WERI-Rb-1 (cell line): ENCODE results near the gene GPC3.

Source experiments
- DNase-seq: peaks from one replicate; pipeline ENCODE4 v3.0.0-alpha.2; 2020
- H3K27ac ChIP-seq: fragments of 250-450 bp; sonication (Bioruptor Pico); 2 replicates; pipeline ENCODE4 v1.5.1; 2020; ENCODE audit warnings: mild to moderate bottlenecking, moderate library complexity
- H3K27me3 ChIP-seq: fragments of 250-450 bp; sonication (Bioruptor Pico); 2 replicates; pipeline ENCODE4 v1.5.1; 2021; ENCODE audit warnings: mild to moderate bottlenecking, low read depth, moderate library complexity; ENCODE audit not compliant: insufficient read depth, severe bottlenecking
- H3K36me3 ChIP-seq: fragments of 250-450 bp; sonication (Bioruptor Pico); 2 replicates; pipeline ENCODE4 v1.5.1; 2020; ENCODE audit warnings: mild to moderate bottlenecking, moderate library complexity
- H3K4me3 ChIP-seq: 2 replicates; pipeline ENCODE4 v1.5.1; 2011; ENCODE audit warnings: low read depth, mild to moderate bottlenecking, control low read depth, low read length
- H3K9me3 ChIP-seq: fragments of 250-450 bp; sonication (Bioruptor Pico); 2 replicates; pipeline ENCODE4 v1.5.1; 2021; ENCODE audit warnings: mild to moderate bottlenecking, moderate library complexity; ENCODE audit not compliant: severe bottlenecking
- TF ChIP-seq, protein P1 (sequence below): IDR thresholded peaks from 2 replicates; pipeline ENCODE4 v1.5.1; 2011; ENCODE audit warnings: low read depth, mild to moderate bottlenecking, control low read depth, inconsistent platforms, low read length

Gene GPC3

DNA sequence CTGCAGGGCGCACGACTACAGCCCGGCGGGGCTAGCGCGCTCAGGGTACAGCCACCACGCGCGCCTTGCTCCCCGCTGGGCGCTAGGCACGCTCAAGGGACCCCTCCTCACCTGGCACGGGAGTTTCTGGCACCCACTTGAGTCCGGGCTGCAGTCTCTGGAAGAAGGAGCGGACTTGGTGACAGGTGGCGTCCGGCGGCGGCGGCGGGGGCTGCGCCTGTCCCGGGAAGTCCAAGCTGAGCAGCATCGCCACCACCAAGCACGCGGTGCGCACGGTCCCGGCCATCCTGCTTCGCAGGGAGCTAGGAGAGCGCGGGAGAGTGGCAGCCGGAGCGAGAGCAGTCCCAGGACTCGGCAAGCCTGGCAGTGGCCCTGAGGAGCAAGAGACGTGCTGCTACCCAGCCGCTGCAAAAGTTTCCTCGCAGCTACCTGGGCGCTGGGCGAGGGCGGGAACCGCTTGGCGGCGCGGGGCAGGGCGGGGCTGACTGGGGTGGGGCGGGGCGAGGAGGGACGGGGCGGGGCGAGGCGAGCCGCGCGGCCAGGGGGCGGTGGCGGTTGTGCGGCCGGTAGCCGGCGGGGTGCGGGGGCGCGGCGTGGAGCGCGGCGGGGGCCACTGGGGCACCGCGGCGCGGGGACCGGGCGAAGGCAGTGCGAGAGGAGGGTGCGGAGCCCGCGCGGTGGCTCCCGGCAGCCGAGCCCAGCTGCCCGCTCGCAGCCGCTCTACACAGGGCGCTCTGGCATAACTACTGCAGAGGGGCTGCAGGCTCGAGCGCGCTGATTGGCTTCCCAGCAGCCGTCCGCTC lies at the start of gene GPC3:
TSS of gene GPC3 (minus strand) at position 431 of the 803 bp plus-strand sequence.
- Histone ChIP-seq H3K27ac (no peak within 1 kb of the TSS), H3K36me3 (no peaks in the 10 kb centered on the region), H3K9me3 (no peaks in the 10 kb centered on the region), H3K27me3 (peaks cover 71% of the 10 kb centered on the region), H3K4me3 (no peak within 1 kb of the TSS)
- TF ChIP-seq, protein P1, sequence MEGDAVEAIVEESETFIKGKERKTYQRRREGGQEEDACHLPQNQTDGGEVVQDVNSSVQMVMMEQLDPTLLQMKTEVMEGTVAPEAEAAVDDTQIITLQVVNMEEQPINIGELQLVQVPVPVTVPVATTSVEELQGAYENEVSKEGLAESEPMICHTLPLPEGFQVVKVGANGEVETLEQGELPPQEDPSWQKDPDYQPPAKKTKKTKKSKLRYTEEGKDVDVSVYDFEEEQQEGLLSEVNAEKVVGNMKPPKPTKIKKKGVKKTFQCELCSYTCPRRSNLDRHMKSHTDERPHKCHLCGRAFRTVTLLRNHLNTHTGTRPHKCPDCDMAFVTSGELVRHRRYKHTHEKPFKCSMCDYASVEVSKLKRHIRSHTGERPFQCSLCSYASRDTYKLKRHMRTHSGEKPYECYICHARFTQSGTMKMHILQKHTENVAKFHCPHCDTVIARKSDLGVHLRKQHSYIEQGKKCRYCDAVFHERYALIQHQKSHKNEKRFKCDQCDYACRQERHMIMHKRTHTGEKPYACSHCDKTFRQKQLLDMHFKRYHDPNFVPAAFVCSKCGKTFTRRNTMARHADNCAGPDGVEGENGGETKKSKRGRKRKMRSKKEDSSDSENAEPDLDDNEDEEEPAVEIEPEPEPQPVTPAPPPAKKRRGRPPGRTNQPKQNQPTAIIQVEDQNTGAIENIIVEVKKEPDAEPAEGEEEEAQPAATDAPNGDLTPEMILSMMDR: no peak
- DNase-seq: no peak

DNA sequence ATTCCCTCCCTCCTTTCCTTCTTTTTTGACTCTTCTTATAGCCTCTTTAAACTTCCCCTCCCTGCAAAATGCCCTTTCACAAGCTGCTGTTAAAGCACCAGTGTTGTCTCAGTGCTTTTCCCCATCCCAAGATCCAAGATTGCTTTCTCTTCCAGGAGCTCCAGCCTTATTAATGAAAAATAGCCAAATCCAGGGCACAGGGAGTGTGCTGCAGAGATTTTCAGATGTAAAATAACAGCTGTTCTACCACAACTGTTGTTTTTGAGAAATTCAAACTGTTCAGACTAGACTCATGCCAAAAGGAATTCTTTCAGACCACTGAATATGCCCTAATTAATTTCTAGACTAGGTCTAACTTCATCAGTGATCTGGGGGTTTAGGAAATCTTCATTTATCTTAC lies 47.0 kb upstream of the GPC3 start:
- H3K4me3 ChIP-seq: no peak overlapping the region
- H3K36me3 ChIP-seq: no peaks in the 10 kb centered on the region
- DNase-seq: no peak
- H3K27ac ChIP-seq: no peak overlapping the region
- peaks cover 17% of the 10 kb centered on the region for H3K27me3 ChIP-seq
- TF ChIP-seq, protein P1: no peak
- H3K9me3 ChIP-seq: no peaks in the 10 kb centered on the region

DNA sequence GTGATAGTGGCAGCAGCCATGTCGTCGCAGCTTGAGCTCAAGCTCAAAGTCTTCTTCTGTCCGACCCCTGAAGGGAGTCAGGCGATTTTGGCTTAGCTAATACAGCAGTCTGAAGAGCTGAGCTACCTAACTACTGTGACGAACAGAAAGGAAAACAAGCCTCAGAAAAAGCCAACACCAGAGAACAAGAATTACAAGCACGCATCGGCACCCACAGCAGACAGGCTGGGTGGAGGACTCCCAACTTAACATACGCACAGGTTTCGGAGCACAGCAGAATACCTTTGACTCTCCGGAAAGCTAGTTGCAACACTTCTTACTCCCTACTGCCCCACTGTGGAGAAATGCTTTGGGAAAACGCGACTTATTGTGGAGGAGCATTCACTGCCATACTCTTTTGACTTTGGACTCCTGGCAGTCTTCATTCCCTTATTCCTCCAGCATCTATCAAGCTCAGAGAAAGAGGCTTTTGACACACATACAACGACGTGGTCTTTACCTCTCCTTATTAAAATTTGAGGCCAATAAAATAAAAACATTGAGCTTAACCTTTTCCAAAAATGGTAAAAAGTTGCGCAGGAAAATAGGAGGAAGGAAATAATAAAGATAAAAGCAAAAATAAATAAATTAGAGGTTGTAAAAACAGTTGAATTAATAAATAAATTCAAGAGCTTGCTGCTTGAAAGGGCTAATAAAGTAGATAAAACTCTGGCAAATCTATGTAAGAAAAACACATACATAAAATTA lies 41.3 kb upstream of the GPC3 start:
- Histone ChIP-seq H3K4me3 (no peak overlapping the region), H3K27ac (no peak overlapping the region), H3K9me3 (no peaks in the 10 kb centered on the region), H3K36me3 (no peaks in the 10 kb centered on the region), H3K27me3 (peaks cover 28% of the 10 kb centered on the region)
- TF ChIP-seq, protein P1: peak; percentile 42
- DNase-seq: peak; percentile 15

DNA sequence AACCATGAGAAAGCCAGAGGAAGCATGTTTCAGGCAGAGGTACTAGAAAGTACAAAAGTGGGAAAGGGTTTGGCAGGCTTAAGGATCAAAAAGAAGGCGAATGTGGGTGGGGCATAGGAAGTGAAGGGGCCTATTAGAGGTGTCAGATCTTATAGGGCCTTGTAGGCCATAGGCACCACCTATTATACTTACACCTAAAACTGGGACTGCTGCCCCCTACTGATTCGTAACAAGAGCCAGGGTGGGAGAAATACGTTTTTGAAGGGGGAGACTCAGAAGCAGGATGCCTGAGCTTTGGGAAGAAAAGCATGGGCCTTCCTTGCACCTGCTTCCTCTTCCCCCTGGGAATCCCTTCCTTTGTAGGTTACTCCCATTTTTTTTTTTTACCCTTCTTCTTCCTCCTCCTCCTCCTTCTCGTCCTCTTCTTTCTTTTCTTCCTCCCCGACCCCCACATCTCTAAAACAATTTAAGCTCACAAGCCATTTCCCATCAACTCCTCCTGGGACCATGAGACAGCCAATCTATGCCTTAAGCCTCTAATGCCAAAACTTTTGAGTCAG lies 40.7 kb upstream of the GPC3 start:
- no peak overlapping the region for H3K4me3 ChIP-seq
- DNase-seq: no peak
- no peak overlapping the region for H3K27ac ChIP-seq

DNA sequence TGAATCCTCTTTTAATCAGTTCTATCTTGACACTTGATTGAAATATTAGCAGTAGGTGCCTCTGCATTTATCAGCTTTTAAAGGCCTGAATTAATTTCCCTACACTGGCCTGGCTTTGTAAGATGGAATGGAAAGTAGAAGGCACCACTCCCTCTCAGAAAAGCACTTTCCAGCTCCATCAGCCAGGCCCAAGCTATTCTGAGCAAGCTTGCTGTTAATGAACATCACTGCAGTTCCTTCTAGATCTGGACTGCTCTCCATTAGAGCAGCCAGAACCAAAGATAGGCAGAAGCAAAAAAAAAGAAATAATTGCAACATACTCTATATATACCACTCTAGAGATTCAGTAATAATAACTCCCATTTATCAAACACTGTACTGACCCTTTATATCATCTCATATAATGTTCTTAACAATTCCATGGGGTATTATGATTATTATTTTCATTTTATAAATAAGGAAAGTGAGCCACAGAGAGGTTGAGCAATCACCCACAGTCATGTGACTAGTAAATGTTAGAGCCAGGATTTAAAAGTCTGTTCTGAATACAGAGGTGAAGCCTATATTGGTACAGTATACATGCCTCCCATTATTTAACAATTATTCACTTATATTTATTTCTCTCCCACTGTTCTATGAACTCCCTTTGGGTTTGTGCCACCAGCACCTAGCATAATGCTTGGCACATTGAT lies 39.4 kb upstream of the GPC3 start:
- peaks cover 41% of the 10 kb centered on the region for H3K27me3 ChIP-seq
- no peak for DNase-seq
- no peaks in the 10 kb centered on the region for H3K36me3 ChIP-seq
- no peaks in the 10 kb centered on the region for H3K9me3 ChIP-seq
- no peak overlapping the region for H3K4me3 ChIP-seq
- no peak overlapping the region for H3K27ac ChIP-seq
- TF ChIP-seq, protein P1: no peak

More for the DNA sequence above, 40.7 kb upstream of the GPC3 start:
- peaks cover 34% of the 10 kb centered on the region for H3K27me3 ChIP-seq
- H3K36me3 ChIP-seq: no peaks in the 10 kb centered on the region
- TF ChIP-seq, protein P1: no peak
- no peaks in the 10 kb centered on the region for H3K9me3 ChIP-seq
